ENCODE results near the gene PLEKHS1.

Gene PLEKHS1

GRCh38 chr10:113746217-113746957 is 5.1 kb upstream of the PLEKHS1 start:
- TF ChIP-seq POLR2AphosphoS5 (IDR thresholded peaks at IDR 0.05; ENCODE audit: low read depth): no peak
- TF ChIP-seq, protein P1, sequence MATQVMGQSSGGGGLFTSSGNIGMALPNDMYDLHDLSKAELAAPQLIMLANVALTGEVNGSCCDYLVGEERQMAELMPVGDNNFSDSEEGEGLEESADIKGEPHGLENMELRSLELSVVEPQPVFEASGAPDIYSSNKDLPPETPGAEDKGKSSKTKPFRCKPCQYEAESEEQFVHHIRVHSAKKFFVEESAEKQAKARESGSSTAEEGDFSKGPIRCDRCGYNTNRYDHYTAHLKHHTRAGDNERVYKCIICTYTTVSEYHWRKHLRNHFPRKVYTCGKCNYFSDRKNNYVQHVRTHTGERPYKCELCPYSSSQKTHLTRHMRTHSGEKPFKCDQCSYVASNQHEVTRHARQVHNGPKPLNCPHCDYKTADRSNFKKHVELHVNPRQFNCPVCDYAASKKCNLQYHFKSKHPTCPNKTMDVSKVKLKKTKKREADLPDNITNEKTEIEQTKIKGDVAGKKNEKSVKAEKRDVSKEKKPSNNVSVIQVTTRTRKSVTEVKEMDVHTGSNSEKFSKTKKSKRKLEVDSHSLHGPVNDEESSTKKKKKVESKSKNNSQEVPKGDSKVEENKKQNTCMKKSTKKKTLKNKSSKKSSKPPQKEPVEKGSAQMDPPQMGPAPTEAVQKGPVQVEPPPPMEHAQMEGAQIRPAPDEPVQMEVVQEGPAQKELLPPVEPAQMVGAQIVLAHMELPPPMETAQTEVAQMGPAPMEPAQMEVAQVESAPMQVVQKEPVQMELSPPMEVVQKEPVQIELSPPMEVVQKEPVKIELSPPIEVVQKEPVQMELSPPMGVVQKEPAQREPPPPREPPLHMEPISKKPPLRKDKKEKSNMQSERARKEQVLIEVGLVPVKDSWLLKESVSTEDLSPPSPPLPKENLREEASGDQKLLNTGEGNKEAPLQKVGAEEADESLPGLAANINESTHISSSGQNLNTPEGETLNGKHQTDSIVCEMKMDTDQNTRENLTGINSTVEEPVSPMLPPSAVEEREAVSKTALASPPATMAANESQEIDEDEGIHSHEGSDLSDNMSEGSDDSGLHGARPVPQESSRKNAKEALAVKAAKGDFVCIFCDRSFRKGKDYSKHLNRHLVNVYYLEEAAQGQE (IDR thresholded peaks at IDR 0.05; ENCODE audit: insufficient replicate concordance, low read depth): no peak
- TF ChIP-seq GABPA (IDR thresholded peaks at IDR 0.05; ENCODE audit: low read depth): no peak
- no peak for TF ChIP-seq CTCF (IDR thresholded peaks at IDR 0.05; ENCODE audit: insufficient read depth, low read length)
- no peak for TF ChIP-seq SPI1 (IDR thresholded peaks at IDR 0.05; ENCODE audit: borderline replicate concordance, low read depth)
- H3K4me3 ChIP-seq (replicated peaks; ENCODE audit: insufficient read depth, low read length): no peak overlapping the region
- no peaks in the 10 kb centered on the region for H3K27me3 ChIP-seq (ENCODE audit: insufficient read depth, poor library complexity, severe bottlenecking)
- DNase-seq (ENCODE audit: low read depth in 1 of 2, low spot score in 1 of 2): no peak
- H3K27ac ChIP-seq (replicated peaks): no peak overlapping the region

GRCh38 chr10:113752553-113752952 is 1.1 kb downstream of the PLEKHS1 start:
- no peaks in the 10 kb centered on the region for H3K27me3 ChIP-seq (ENCODE audit: insufficient read depth, poor library complexity, severe bottlenecking)
- no peak overlapping the region for H3K4me3 ChIP-seq (replicated peaks; ENCODE audit: insufficient read depth, low read length)
- TF ChIP-seq POLR2AphosphoS5 (IDR thresholded peaks at IDR 0.05; ENCODE audit: low read depth): no peak
- TF ChIP-seq SPI1 (IDR thresholded peaks at IDR 0.05; ENCODE audit: borderline replicate concordance, low read depth): no peak
- TF ChIP-seq GABPA (IDR thresholded peaks at IDR 0.05; ENCODE audit: low read depth): no peak
- TF ChIP-seq, protein P1 (IDR thresholded peaks at IDR 0.05; ENCODE audit: insufficient replicate concordance, low read depth): no peak
- TF ChIP-seq CTCF (IDR thresholded peaks at IDR 0.05; ENCODE audit: insufficient read depth, low read length): no peak
- no peak overlapping the region for H3K27ac ChIP-seq (replicated peaks)
- no peak for DNase-seq (ENCODE audit: low read depth in 1 of 2, low spot score in 1 of 2)

DNA sequence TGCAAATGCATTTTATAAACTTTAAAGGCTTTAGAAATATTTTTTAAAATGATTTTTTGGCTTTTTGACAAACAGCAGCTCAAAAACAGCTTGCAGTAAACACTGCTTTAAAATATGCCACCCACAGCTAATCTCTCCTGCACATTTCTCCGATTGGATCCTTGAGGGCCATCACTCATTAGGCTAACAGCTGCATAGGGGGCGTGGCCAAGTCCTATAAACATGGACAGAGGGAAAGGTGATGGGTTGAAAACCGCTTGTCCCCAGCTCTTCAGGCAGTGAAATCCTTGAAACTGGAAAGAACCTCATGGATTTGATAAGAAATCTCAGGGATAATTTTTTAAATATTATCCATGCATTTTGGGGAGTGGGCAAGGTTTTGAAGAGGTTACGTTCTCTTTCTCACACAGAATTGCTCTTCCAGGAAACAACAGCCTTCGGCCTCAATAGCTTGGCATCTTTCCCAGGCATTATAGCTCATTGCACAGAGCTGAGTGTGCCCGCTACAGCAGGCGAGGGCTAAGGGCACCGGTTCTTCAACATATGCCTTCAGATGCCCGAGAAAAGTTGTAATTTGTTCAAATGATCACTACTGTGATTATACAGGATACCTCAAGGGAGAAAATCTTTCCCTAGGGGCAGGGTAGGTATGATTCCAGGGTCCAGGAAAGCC is 1.7 kb downstream of the PLEKHS1 start:
- TF ChIP-seq GABPA (IDR thresholded peaks at IDR 0.05; ENCODE audit: low read depth) (no peak), SPI1 (IDR thresholded peaks at IDR 0.05; ENCODE audit: borderline replicate concordance, low read depth) (no peak), POLR2AphosphoS5 (IDR thresholded peaks at IDR 0.05; ENCODE audit: low read depth) (no peak), CTCF (IDR thresholded peaks at IDR 0.05; ENCODE audit: insufficient read depth, low read length) (no peak)
- TF ChIP-seq, protein P1 (IDR thresholded peaks at IDR 0.05; ENCODE audit: insufficient replicate concordance, low read depth): no peak
- Histone ChIP-seq H3K27ac (replicated peaks) (no peak overlapping the region), H3K4me3 (replicated peaks; ENCODE audit: insufficient read depth, low read length) (no peak overlapping the region), H3K27me3 (ENCODE audit: insufficient read depth, poor library complexity, severe bottlenecking) (no peaks in the 10 kb centered on the region)
- no peak for DNase-seq (ENCODE audit: low read depth in 1 of 2, low spot score in 1 of 2)

All from HL-60 (cell line).